ENCODE data around the gene GRIA1.
"Not testable (repeated sequence)": the region's sequence is repeated elsewhere in the genome, so short reads cannot be mapped to it uniquely, and the experiment has no call there.

Gene GRIA1

DNA sequence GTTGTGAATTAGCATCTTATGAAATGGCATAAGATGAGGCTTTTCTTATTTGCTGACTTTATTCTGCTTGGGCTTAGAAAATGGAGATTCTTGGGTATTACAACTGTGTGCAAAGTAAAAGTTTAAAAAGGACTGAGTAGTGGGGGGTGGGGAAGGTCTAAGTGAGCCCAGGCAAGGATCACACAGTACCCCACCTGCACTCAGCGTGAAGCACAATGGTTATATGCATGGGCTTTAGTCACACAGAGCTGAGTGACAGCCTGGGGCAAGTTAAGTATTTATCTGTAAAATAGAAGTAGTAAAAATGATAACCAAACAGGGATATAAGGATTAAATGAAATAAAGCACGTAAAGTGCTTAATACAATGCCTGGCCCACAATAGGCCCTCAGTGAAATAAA lies 300.9 kb downstream of the GRIA1 start:
- no peak for DNase-seq

DNA sequence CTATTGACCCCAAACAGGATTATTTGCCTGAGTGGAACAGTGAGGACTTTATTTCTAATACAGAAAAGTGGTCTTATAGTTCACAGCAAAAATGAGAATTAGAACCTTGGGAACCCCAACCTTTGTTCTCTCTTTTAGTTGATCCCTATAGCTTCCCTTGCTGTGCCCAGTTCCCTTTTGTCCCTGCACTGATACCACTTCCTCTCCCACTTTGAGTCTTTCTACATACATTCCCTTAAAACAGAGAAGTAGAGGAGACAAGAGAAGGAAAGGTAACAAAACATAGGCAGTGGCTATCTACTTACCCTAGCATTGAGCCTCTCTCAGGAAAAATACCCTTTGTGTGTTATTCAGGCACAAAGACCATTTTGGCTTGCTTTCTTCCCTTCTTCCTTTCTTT lies 301.8 kb downstream of the GRIA1 start:
- DNase-seq, result no peak

DNA sequence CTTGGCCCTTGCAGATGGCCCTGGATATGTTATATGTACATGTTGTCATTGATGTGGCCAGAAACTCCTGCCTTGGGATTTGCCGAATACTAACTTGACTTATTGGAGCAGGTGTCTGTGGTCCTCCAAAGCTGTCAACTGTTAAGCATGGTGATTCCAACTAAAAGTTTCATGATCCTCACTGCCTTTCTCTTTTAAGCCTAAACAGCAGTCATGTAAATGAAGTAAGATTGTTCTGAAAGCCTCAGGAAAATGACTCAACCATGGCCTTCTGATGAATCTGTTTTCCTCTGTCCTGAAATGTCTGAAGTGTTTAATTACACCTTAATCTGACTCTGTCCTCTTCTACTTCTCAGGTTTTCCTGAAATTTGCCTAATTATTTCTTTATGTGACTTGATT lies 303.2 kb downstream of the GRIA1 start:
- DNase-seq, result no peak

DNA sequence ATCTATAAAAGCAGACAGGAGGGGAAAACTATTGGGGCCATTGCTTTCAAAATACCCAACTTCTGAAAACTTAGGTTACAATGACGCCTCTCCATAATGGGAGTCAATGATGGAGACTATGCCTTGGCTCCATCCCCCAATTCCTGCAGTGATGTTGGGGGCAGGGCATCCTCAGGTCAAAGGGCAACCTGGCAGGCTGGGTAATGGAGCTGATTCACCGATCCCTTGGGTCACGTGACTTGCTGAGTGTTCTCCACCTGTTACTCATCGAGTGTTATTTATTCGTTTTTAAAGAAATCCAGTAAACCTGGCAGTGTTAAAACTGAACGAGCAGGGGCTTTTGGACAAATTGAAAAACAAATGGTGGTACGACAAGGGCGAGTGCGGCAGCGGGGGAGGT lies 303.9 kb downstream of the GRIA1 start:
- DNase-seq, result no peak

DNA sequence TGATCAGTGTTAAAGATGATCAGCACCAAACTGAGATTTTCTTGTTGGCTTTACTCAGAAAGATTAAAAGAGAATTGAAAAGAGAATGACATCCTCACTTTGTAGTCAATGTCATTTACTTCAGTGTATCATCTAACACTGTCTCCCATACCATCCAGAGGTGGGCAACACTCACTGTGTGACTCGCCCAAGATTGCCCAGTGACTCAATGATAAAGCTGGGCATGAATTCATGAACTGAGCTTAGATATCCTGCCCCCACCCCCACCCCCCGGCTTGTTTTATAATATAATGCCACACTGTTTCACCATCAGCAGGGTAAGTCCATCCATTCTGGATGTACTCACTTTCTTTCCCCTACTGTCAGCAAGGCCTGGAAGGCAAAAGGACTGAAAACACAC lies 306.1 kb downstream of the GRIA1 start:
- DNase-seq, result no peak

DNA sequence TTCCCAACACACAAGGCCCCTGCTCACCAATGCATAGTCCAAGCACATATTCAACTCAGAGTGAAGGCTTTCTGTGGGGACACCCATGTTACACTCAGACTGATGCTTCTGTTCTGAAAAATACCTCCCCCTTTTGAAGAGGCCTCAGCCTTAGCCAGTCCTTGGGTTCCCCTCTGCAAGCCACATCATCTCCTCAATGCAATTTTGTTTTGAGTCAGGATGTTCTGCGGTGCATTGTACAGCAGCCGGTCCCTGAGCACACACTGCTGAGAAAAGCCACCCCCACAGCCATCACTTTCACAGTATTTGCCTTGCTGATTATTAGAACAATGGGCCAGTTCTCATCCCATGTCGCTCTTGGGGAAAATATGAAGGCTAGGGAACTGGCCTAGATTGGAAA lies 307.0 kb downstream of the GRIA1 start:
- DNase-seq, result no peak

DNA sequence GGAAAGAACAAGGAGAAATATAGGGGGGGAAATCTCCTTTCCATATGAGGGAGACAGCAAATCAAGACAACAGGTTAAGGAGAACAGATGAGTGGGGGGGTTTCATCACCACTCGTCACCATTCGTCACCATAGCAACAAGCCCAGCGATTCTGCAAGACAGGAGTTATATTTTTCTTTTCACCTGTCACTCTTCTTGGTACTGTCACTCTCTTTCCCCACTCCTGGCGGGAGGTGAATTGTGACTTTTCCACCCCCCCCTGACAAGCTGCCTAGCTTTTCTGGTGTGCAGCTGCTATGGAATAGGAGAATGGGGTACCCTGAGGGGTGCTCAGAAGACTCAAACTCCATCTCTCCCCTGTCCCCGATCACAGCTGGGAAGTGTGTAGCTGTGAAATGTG lies 308.4 kb downstream of the GRIA1 start:
- DNase-seq, result no peak

DNA sequence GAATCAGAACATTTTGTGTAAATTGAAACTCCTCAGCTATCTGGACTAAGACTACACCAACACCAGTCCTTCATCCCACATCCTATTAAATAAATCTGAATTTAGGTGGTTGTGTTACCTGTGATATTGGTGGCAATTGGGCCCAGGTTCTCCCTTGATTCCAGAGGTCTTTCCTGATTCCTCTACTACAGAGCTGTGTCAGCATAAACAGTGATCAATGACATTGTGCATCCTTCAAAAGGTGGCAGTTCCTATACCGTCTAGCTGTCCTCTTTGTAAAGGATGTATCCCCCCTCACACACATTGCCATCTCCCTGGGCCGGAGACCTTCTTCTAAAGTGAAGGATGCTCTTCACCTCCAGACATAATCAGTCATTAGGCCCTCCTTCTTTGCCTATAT lies 309.0 kb downstream of the GRIA1 start:
- DNase-seq, result no peak

DNA sequence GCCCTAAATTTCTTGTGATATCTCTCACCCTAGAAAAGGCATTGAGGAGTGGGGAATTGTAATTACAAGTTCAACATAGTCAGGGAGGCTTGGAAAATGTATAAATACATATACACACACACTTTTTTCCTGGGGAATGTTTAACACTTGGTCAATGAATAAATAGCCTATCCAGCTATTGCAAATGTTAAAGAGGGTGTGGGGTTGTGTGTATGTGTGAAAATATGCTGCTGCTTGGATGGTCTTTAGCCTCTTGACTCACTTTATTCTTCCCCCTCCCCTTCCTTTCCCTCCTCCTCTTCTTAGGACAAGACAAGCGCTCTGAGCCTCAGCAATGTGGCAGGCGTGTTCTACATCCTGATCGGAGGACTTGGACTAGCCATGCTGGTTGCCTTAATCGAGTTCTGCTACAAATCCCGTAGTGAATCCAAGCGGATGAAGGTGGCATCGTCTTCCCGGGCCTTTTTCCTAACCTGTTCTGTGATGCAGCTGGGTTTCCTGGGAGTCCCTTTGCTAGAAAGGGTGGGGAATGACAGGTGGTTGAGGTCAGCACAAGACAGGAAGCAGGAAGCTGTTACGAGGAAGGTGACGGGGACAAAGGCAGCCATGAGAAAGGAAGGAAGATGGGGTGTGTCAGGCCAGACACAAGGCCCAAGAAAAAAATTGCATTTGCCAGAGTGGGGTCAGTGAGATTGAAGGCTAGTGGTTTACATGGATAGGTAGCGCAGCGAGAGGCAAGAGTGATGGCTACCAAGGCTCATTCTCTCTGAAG lies 311.8 kb downstream of the GRIA1 start:
- DNase-seq, result no peak

DNA sequence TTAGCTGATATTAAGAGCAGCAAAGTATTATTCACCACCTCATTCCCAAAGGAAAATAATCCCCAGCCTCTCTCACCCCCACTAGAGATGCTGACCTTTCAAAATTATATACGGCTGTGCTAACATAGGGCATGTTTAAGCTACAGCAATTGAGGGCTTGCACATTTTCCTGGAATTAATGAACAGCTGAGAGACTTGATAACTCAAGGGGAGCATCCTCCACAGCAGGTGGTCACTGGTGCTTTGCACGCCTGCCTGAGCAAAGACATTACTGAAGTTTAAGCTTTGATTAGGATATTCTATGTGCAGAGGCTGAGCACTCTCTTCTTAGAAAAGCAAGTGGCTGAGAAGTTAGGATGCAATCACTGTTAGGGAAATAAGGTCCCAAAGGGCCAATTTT lies 317.3 kb downstream of the GRIA1 start:
- DNase-seq, result no peak

DNA sequence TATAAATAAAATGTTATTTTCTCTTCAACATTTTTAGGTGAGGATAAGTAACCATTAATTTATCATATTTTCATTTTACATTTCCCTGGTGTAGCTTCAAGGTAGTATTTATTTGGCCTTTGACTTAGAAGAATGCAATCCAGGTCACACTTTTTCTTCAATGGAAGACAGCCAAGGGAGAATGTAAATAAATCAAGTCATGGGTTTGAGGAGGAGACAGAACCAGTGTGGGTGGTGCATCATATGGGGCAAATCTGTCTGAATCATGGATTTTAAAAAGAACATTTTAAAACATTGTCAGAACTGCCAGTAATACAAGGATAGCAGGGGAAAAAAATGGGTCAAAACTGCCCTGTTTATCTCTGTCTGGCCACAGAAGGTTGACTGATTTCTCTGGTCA lies 318.7 kb downstream of the GRIA1 start:
- DNase-seq, result no peak

DNA sequence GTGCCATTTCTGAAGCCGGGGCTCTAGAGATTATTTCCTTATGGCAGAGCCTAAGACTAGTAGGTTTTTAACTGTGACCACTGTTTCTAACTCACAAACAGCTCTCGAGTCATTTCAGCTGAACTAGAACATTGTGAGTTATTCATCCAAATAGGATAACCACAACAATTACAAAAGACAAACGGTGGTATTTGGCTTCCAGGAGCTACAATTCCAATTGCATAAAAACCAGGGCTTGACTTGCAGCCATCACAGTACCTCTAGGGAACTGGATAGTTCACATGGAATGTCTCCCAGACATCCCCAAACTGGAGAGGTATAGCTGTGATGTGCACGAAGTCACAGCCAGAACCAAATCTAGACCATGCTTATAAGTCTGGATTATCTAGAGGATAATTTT lies 323.4 kb downstream of the GRIA1 start:
- DNase-seq, result no peak

DNA sequence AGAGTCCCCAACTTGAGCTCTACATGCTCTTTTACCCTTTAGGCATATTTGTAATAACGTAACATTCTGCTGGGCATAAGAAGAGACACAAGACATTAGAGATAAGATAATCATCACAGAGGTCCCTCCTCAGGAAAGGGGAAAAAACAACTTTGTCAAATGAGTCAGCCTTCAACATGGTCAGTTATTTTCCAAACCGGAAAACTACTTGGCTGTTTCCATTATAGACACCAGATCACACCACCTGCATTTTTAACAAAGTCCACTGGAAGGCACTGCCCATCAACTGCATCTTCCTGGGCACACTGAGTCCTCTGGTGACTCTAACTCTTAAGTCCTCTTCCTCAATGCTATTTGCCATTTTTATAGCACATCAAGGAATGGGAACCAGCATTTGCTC lies 326.4 kb downstream of the GRIA1 start:
- DNase-seq, result no peak

DNA sequence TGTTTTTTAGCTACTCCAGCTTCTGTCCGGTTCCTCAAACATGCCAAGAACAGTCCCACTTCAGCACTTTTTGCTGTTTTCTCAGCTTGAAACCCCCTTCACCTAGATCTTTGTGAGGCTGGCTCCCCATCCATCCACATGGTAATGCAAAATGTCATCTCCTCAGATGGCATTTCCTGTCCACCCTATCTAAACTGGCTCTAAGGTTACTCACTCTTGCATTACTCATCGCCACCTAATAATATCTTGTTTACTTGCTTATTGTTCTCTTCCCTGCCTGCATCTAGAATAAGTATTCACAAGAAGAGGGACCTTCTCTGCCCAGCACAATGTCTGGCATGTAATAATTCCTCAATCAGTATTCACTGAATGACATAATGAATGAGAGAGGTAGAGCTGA lies 328.2 kb downstream of the GRIA1 start:
- DNase-seq, result no peak

DNA sequence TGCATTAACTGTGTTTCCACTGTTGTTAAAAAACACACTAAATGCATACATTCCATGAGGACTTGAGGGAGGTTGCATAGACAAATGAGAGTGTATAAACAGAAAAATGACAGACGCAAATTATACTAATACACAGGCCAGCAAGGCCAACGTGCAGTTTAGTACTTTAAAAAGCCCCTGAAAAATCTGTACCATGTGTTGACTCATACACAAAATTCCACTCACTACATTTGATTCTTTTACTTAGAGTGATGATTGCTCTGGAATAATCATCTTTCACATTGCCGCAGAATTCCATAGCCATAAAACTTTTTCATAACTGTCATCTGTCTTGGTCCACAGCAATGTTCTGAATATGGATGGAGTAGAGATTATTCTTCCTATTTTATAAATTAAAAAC lies 332.6 kb downstream of the GRIA1 start:
- DNase-seq, result no peak

DNA sequence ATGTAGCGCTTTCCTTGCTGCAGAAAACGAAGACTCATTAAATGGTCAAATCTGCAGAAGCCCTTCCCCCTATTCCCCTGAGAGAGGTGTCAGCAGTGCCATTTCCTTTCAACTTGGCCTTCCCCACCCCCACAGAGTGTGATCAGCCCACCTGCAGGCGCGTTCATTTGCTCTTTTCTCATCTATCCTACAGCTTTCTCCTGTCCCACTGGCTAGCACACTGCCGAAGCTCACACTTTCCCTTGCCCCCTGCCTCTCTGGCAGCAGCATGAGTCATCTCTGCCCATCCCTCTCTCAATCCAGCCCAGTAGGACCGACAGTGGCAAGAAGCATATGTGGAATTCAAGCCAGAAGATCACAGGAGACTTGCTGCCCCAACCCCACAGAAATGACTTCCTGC lies 334.4 kb downstream of the GRIA1 start:
- DNase-seq, result no peak

DNA sequence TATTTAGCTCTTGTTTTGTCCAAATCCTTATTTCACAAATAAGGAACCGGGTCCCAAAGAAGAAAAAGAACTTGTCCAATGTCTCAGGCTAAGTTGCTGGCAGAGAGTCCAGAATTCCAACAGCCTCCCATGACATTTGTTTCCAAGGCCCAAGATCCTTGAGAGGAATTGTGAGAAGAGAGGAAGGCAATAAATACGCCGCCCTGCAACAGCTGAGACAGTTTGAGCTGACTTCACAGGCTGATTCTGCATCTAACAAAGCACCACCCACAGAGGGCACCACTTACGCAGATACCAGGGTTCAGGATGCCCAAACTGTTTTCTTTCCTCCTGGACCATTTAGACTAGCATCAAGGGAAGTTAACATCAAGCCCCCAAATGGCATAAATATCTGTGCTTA lies 336.9 kb downstream of the GRIA1 start:
- DNase-seq, result no peak

DNA sequence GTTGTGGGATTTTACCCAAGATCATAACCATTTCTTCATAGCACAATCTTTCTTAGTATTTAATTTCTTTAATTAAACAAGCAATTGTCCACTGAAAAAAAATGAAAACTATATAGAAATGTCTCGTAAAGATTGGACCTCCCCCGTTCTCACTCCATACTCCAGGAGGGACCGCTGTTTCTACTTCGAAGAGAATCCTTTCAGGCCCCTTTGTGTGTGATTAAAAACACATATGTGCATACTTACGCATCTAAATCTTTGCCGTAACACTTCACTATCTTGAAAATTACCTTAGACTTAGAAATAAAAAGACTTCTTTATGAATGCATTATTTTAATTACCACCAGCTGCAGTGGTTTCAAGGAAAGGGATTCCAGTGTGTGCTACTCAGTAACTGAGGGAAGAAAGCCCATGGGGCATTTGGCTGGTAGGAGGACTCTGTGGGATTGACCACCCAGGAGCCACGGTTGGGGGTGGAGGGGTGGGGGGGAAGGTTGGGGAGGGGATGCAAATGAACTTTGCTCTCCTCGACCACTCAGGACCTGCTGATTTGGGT lies 339.1 kb downstream of the GRIA1 start:
- DNase-seq, result no peak

DNA sequence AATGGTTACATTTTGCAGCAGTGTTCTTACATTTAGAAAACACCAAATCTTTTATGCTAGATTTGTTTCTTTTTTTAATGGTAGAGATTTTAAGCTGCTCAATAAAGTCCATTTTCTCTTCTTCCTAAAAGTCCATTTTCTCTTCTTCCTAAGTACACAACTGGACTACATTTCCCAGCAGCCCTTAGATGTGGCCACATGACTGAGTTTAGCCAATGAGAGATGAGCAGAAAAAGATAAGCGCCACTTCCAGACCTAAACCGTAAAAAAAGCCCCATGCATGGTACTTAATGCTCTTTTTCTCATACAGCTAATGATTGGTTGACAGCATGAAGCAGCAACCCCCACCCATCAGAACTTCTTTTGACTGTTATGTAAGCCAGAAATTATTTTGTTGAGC lies 341.5 kb downstream of the GRIA1 start:
- DNase-seq, result no peak

DNA sequence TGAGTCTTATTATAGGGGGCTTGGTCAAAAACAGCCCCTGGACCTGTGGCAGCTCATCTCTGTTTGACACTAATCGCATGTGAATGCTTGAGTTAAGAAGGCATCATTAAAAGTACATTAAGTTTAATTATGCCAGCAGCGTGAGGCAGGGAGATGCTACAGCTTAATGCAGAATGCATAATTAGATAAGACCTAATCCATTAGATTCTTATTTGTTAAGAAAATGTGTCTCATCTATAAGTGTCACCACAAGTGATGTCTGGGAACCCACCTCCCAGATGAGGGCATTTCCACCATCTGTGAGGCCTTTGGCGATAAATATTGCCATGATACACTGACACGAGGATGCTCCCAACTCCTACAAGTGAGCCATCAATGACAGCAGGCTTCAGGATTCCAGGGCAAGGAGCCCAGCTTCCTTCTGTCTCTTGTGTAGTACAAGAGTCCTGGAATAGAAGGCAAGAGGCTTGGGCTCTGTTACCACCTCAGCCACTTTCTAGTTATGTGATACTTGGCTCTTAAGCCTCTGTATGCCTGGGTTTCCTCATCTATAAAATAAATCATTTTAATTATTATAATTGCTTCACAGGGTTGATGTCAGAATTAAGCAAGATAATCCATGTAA lies 345.5 kb downstream of the GRIA1 start:
- no peak for DNase-seq

DNA sequence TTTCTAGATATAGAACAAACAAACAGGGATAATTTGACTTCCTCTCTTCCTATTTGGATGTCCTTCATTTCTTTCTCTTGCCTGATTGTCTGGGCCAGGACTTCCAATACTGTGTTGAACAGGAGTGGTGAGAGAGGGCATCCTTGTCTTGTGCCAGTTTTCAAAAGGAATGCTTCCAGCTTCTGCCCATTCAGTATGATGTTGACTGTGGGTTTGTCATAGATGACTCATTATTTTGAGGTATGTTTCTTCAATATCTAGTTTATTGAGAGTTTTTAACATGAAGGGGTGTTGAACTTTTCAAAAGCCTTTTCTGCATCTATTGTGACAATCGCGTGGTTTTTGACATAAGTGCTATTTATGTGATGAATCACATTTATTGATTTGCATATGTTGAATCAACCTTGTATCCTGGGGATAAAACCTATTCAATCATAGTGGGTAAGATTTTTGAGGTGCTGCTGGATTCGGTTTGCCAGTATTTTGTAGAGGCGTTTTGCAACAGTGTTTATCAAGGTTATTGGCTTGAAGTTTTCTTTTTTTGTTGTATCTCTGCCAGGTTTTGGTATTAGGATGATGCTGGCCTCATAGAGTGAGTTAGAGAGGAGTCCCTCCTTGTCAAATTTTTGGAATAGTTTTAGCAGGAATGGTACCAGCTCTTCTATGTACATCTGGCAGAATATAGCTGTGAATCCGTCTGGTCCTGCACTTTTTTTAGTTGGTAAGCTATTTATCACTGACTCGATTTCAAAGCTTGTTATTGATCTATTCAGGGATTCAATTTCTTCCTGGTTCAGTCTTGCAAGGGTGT lies 359.0 kb downstream of the GRIA1 start:
- DNase-seq, result not testable (repeated sequence)

DNA sequence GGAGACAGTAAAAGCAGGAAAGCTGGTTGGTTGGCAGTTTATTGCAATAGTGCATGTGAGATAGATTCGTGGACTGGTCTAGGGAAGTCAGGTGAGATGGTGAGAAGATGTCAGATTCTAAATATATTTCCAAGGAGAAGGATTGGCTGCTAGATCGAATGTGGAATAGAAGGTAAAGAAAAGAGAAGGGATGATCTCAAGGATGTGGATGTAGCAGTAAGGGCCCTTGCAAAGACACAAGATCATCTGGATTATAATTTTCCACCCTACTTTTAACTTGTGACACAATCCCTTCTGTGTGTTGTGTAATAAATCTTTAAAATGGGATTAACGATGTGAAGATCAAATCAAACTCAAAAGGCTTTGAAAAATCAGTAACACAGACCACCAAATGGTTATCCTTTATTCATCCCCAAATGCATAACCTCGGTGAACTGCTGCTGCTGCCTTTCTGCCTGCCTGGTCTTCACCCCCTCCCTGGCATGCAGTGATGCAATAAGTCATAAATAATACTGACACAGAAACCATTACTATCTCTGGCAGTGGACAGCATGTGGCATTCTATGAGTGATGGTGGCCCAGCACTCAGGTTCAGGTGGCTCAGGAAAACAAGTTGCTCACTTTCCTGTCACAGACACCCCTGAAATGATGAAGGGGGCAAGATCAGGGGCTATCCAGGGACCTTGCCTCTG lies 369.9 kb downstream of the GRIA1 start:
- DNase-seq, result no peak

DNA sequence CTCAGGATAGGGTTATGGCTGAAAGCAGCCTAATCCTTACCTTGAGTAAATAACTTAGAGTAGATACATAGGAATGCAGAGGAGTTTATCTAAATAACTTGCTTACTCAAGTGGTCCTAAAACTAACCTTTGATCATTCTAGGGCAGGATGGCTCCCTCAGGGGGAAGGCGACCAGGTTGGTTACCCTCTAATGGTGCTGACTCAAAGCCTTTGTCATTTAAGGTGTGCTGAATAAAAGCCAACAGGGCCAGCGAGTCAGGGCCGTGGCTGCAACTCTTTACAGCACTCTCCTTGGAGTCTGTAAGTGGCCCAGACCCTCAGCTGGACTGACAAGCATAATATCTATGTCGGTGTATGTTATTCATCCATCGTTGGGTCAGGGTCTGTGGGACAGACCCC lies 372.4 kb downstream of the GRIA1 start:
- DNase-seq, result not testable (repeated sequence)

All from activated CD4-positive, alpha-beta T cell treated with anti-CD3 and anti-CD28 coated beads for 1 hour (primary cell).